Fibroblast of villous mesenchyme (primary cell): ENCODE data around the gene PLCB3. TPM values are rescaled to one million over a fixed set of nuclear protein-coding genes. Genes with fewer than 3 reads are reported as not detected.

ENCODE experiments used
- DNase-seq: peaks from one replicate; pipeline ENCODE4 v3.0.0-alpha.2; 2010; ENCODE audit warnings: low read depth
- H3K4me3 ChIP-seq: 2 replicates; pipeline ENCODE4 v1.5.1; 2011; ENCODE audit warnings: low read depth, mild to moderate bottlenecking, low read length
- CTCF ChIP-seq: IDR thresholded peaks from 2 replicates; pipeline ENCODE4 v1.5.1; 2012; ENCODE audit warnings: low read depth, mild to moderate bottlenecking, low read length; ENCODE audit not compliant: insufficient read depth
- total RNA-seq: library from RNA; depleted of rRNA; stranded (reverse); fragments of >200 nt; gene quantifications from 2 replicates; pipeline ENCODE4 v1.2.3, GENCODE V29; 2012

Gene PLCB3
- total RNA-seq, 1 donor = 66.5 TPM

- DNase-seq = no peak
- no peak overlapping the region for H3K4me3 ChIP-seq
- no peak for TF ChIP-seq CTCF
These were observed 3.0 kb downstream of the PLCB3 start for GRCh38 chr11:64254326-64254725.

- no peak for DNase-seq
- no peak for TF ChIP-seq CTCF
- H3K4me3 ChIP-seq = no peak overlapping the region
These were observed 4.1 kb downstream of the PLCB3 start for GRCh38 chr11:64255135-64256128.

- no peak for DNase-seq
- no peak for TF ChIP-seq CTCF
- H3K4me3 ChIP-seq = no peak overlapping the region
These were observed 5.0 kb downstream of the PLCB3 start for GRCh38 chr11:64256300-64256699.

- no peak for DNase-seq
- H3K4me3 ChIP-seq = no peak overlapping the region
- TF ChIP-seq CTCF = no peak
These were observed 7.0 kb downstream of the PLCB3 start for GRCh38 chr11:64258356-64258755.

GRCh38 chr11:64258946-64259532 lies 7.7 kb downstream of the PLCB3 start:
- H3K4me3 ChIP-seq = no peak overlapping the region
- DNase-seq = no peak
- TF ChIP-seq CTCF = no peak

GRCh38 chr11:64259533-64260067 lies 8.3 kb downstream of the PLCB3 start:
- DNase-seq = no peak
- H3K4me3 ChIP-seq = no peak overlapping the region
- no peak for TF ChIP-seq CTCF
